Gastroesophageal sphincter (tissue), 4 donors: ENCODE results near the gene TPGS1. TPM values are rescaled to one million over a fixed set of nuclear protein-coding genes. Genes with fewer than 3 reads are reported as not detected.

Experiments
- ATAC-seq: fragments of 150-250 bp; one replicate; pipeline ENCODE4 v1.9.1; 2016; ENCODE audit warnings: mild to moderate bottlenecking, moderate library complexity
- H3K27ac ChIP-seq, 4 donors: fragments of 200-600 bp; sonication (generic) in 3 of 4; 1 replicate in 3 of 4; 2 replicates in 1 of 4; pipeline ENCODE4 v1.5.1; 2016 to 2019
- H3K27me3 ChIP-seq: fragments of 200-600 bp; sonication (generic); one replicate; pipeline ENCODE4 v1.5.1; 2019
- H3K36me3 ChIP-seq, 2 donors: fragments of 200-600 bp; sonication (generic); one replicate each; pipeline ENCODE4 v1.5.1; 2019; ENCODE audit warnings: control low read depth in 1 of 2
- H3K4me1 ChIP-seq, 3 donors: fragments of 200-600 bp; sonication (generic); 1 replicate in 2 of 3; 2 replicates in 1 of 3; pipeline ENCODE4 v1.5.1; 2016 to 2019; ENCODE audit warnings: control low read depth in 2 of 3
- H3K4me3 ChIP-seq, 2 donors: fragments of 200-600 bp; sonication (generic); one replicate each; pipeline ENCODE4 v1.5.1; 2019; ENCODE audit warnings: mild to moderate bottlenecking in 1 of 2, moderate library complexity in 1 of 2
- H3K9me3 ChIP-seq, 3 donors: fragments of 200-600 bp; sonication (generic); one replicate each; pipeline ENCODE4 v1.5.1; 2017 to 2019; ENCODE audit warnings: control low read depth in 2 of 3
- EP300 ChIP-seq: sonication (generic); formaldehyde crosslinking; IDR thresholded peaks from one replicate; pipeline ENCODE4 v1.6.1; 2017; ENCODE audit warnings: antibody characterized with exemption, mild to moderate bottlenecking
- POLR2A ChIP-seq, 2 donors: fragments of 450-650 bp; IDR thresholded peaks; one replicate each; pipeline ENCODE4 v1.6.1; 2017; ENCODE audit warnings: antibody characterized with exemption in 2 of 2, mild to moderate bottlenecking in 2 of 2, moderate library complexity in 1 of 2
- POLR2AphosphoS5 ChIP-seq: sonication (generic); formaldehyde crosslinking; IDR thresholded peaks from one replicate; pipeline ENCODE4 v1.6.1; 2017; ENCODE audit warnings: antibody characterized with exemption
- WGBS, 2 donors: methylation state at CpG; one replicate each; pipeline ENCODE4 v1.1.5; 2018; ENCODE audit warnings: low coverage in 1 of 2; 5-methylcytosine and 5-hydroxymethylcytosine counted together
- total RNA-seq, 4 donors: library from RNA; depleted of rRNA; stranded (reverse); fragments of >200 nt; gene quantifications; one replicate each; pipeline ENCODE4 v1.1.0, GENCODE V29; 2016
- TF ChIP-seq, protein P1 (sequence below), 4 experiments: fragments of 200-600 bp in 2 of 4; fragments of 450-650 bp in 2 of 4; sonication (generic) in 1 of 4; IDR thresholded peaks; one replicate each; pipeline ENCODE4 v1.5.1; 2017 to 2019; ENCODE audit warnings: antibody characterized with exemption in 4 of 4, mild to moderate bottlenecking in 2 of 4, moderate library complexity in 2 of 4

The TPGS1 gene
- total RNA-seq, 4 donors from 2014 or later = 50.3 to 83.9 (median 69.7) TPM

- peaks cover 0 to 34% (median 13%) of the 10 kb centered on the region in 3 donors for H3K4me1 ChIP-seq
- no peak overlapping the region for H3K27ac ChIP-seq
- H3K36me3 ChIP-seq = peaks cover 3 to 75% of the 10 kb centered on the region in 2 donors
- no peak for ATAC-seq
- H3K4me3 ChIP-seq = no peak overlapping the region
- H3K27me3 ChIP-seq = no peaks in the 10 kb centered on the region
- 49 to 64% methylated on average over 9 to 13 of the region's 40 CpGs for WGBS, 2 donors
- TF ChIP-seq EP300 (no peak), POLR2A (IDR thresholded peaks at IDR 0.05) (no peak), POLR2AphosphoS5 (no peak)
- TF ChIP-seq, protein P1, sequence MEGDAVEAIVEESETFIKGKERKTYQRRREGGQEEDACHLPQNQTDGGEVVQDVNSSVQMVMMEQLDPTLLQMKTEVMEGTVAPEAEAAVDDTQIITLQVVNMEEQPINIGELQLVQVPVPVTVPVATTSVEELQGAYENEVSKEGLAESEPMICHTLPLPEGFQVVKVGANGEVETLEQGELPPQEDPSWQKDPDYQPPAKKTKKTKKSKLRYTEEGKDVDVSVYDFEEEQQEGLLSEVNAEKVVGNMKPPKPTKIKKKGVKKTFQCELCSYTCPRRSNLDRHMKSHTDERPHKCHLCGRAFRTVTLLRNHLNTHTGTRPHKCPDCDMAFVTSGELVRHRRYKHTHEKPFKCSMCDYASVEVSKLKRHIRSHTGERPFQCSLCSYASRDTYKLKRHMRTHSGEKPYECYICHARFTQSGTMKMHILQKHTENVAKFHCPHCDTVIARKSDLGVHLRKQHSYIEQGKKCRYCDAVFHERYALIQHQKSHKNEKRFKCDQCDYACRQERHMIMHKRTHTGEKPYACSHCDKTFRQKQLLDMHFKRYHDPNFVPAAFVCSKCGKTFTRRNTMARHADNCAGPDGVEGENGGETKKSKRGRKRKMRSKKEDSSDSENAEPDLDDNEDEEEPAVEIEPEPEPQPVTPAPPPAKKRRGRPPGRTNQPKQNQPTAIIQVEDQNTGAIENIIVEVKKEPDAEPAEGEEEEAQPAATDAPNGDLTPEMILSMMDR (IDR thresholded peaks at IDR 0.05) = no peak
- no peaks in the 10 kb centered on the region for H3K9me3 ChIP-seq
These were observed 31.5 kb downstream of the TPGS1 start for GRCh38 chr19:538641-539428.

DNA sequence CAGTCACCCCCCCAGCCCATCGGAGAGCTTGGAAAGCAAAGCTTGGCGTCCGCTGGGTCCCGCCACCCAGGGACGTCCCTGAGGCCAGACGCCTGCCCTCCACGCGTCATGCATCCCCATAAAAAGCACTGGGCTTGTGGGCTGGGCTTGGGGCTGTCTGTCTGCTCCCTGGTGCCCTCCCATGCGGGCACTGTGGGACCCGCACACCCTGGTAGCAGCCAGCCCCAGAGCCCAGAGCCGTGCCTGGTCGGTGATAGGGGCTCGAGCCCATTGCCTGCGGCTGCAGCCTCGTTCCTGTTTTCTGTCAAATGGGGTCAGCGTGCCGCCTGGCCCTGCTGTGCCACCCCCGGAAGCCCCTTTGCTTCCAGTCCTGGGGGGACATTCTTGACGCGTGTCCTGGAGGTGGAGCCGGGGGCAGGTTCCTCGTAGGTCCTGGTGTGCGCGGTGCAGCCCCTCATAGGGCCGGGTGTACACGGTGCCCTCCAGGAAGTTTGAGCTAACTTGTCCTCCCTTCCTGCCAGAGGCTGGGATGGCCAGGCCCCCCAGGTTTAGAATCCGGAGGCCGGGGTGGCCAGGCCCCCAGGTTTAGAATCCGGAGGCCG lies 32.2 kb downstream of the TPGS1 start:
- ATAC-seq = no peak
- Histone ChIP-seq H3K4me1 (peaks cover 0 to 33% (median 8%) of the 10 kb centered on the region in 3 donors), H3K36me3 (peaks cover 3 to 75% of the 10 kb centered on the region in 2 donors), H3K9me3 (no peaks in the 10 kb centered on the region), H3K4me3 (no peak overlapping the region), H3K27ac (no peak overlapping the region), H3K27me3 (no peaks in the 10 kb centered on the region)
- no peak for TF ChIP-seq POLR2AphosphoS5
- no peak for TF ChIP-seq EP300
- no peak for TF ChIP-seq POLR2A (IDR thresholded peaks at IDR 0.05)
- TF ChIP-seq, protein P1 (IDR thresholded peaks at IDR 0.05) = no peak
- no CpG with 5 or more reads among the region's 30 CpGs for WGBS, 2 donors

DNA sequence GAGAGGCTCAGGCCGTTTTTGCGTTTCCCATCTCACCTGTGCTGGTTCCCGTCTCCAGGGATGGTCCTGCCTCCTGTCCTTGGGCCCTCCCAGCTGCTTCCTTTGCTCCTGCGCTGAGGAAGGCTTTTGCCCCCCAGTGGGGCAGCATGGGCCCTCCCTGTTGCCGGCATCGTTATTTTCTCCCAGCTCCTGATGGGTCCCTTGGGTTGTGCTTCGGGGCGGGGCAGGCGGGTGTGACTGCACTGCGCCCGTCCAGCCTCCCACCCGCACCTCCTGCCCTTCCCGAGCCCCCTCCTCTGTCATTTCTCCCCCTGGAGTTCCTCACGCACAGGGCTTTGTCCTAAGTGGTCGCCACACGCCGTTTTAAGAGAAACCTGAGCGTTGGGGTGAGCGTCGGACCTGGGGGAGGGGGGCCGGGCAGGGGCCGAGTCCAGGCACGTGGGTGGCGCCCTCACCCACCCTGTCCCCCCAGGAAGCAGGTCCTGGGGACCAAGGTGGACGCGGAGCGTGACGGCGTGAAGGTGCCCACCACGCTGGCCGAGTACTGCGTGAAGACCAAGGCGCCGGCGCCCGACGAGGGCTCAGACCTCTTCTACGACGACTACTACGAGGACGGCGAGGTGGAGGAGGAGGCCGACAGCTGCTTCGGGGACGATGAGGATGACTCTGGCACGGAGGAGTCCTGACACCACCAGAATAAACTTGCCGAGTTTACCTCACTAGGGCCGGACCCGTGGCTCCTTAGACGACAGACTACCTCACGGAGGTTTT lies 33.8 kb downstream of the TPGS1 start:
- TF ChIP-seq POLR2AphosphoS5 = no peak
- TF ChIP-seq, protein P1 (IDR thresholded peaks at IDR 0.05) = no peak
- no peak for TF ChIP-seq POLR2A (IDR thresholded peaks at IDR 0.05)
- no peak for TF ChIP-seq EP300
- no peaks in the 10 kb centered on the region for H3K27me3 ChIP-seq
- WGBS, 2 donors = 88 to 91% methylated on average over 7 to 15 of the region's 51 CpGs
- ATAC-seq = no peak
- H3K36me3 ChIP-seq = peaks cover 3 to 64% of the 10 kb centered on the region in 2 donors
- no peak overlapping the region for H3K27ac ChIP-seq
- H3K9me3 ChIP-seq = no peaks in the 10 kb centered on the region
- H3K4me3 ChIP-seq = no peak overlapping the region
- H3K4me1 ChIP-seq = peaks cover 0 to 18% (median 0%) of the 10 kb centered on the region in 3 donors

GRCh38 chr19:541699-542098 lies 34.4 kb downstream of the TPGS1 start:
- no peaks in the 10 kb centered on the region for H3K9me3 ChIP-seq
- H3K27ac ChIP-seq = no peak overlapping the region
- peaks cover 0 to 57% of the 10 kb centered on the region in 2 donors for H3K36me3 ChIP-seq
- TF ChIP-seq POLR2AphosphoS5 (no peak), EP300 (no peak), POLR2A (IDR thresholded peaks at IDR 0.05) (no peak)
- TF ChIP-seq, protein P1 (IDR thresholded peaks at IDR 0.05) = no peak
- 80% methylated on average over 3 of the region's 26 CpGs; no CpG with 5 or more reads in 1 of the 2 donors for WGBS, 2 donors
- H3K27me3 ChIP-seq = no peaks in the 10 kb centered on the region
- ATAC-seq = no peak
- peaks cover 0 to 12% (median 0%) of the 10 kb centered on the region in 3 donors for H3K4me1 ChIP-seq
- H3K4me3 ChIP-seq = no peak overlapping the region
